Upper lobe of left lung (tissue), 4 donors: Measurements from ENCODE around the gene PTPN2.

ENCODE experiments used
- EP300 ChIP-seq, 4 donors: sonication (generic); formaldehyde crosslinking; IDR thresholded peaks; one replicate each; pipeline ENCODE4 v1.5.1; 2017; ENCODE audit warnings: antibody characterized with exemption in 4 of 4, control low read depth in 2 of 4
- POLR2A ChIP-seq, 4 donors: fragments of 450-650 bp; IDR thresholded peaks; one replicate each; pipeline ENCODE4 v1.5.1; 2016 to 2017; ENCODE audit warnings: antibody characterized with exemption in 4 of 4, mild to moderate bottlenecking in 2 of 4
- POLR2AphosphoS5 ChIP-seq, 2 donors: sonication (generic); formaldehyde crosslinking; IDR thresholded peaks; one replicate each; pipeline ENCODE4 v1.5.1; 2017; ENCODE audit warnings: antibody characterized with exemption in 2 of 2
- TF ChIP-seq, protein P1 (sequence below), 6 experiments: fragments of 450-650 bp in 4 of 6; fragments of 200-600 bp in 2 of 6; sonication (generic) in 2 of 6; IDR thresholded peaks; one replicate each; pipeline ENCODE4 v1.5.1; 2016 to 2019; ENCODE audit warnings: antibody characterized with exemption in 6 of 6

DNA sequence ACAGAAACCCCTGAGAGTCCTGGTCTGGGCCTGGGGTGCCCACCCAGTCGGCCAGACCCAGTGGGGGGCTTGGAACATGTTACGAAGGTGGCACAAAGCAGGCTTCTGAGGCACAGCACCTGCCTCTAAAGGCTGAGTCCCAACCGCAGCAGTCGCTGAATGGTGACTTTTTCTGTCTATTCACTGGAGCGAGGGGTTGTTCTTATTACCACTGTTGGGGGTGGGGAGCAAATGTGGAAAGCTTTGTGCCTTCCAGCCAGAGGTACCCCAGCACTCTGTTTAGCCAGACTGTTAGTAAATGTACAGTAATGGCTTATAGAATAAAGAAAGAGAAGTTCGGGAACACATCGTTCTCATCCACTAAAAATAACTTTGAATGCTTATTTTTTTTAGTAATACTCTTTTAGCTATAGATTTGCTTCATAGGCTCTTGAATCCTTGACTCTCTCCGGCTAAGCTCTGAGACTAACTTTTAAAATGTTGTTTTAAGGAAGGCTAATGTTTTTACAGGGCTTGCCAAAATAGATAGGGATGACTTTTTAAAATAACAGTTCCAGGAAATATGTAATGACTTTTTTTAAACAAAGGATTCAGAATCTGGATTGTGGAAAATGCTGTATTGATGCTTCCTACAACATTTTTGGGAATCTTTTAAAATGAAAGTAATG is 23.4 kb upstream of the PTPN2 start:
- TF ChIP-seq EP300 (IDR thresholded peaks at IDR 0.05) (no peak), POLR2A (IDR thresholded peaks at IDR 0.05) (no peak), POLR2AphosphoS5 (IDR thresholded peaks at IDR 0.05) (no peak)
- TF ChIP-seq, protein P1, sequence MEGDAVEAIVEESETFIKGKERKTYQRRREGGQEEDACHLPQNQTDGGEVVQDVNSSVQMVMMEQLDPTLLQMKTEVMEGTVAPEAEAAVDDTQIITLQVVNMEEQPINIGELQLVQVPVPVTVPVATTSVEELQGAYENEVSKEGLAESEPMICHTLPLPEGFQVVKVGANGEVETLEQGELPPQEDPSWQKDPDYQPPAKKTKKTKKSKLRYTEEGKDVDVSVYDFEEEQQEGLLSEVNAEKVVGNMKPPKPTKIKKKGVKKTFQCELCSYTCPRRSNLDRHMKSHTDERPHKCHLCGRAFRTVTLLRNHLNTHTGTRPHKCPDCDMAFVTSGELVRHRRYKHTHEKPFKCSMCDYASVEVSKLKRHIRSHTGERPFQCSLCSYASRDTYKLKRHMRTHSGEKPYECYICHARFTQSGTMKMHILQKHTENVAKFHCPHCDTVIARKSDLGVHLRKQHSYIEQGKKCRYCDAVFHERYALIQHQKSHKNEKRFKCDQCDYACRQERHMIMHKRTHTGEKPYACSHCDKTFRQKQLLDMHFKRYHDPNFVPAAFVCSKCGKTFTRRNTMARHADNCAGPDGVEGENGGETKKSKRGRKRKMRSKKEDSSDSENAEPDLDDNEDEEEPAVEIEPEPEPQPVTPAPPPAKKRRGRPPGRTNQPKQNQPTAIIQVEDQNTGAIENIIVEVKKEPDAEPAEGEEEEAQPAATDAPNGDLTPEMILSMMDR (IDR thresholded peaks at IDR 0.05): no peak
